OCI-LY1 (cell line): ENCODE data around the gene BAD.

Source experiments
- CTCF ChIP-seq: fragments of 200-600 bp; sonication (generic), shearing (Covaris generic); IDR thresholded peaks from 2 replicates; pipeline ENCODE4 v1.5.1; 2017; ENCODE audit warnings: mild to moderate bottlenecking, antibody characterized with exemption, low read length, moderate library complexity, mixed read lengths
- EZH2 ChIP-seq: fragments of 200-600 bp; sonication (generic), shearing (Covaris generic); IDR thresholded peaks from 2 replicates; pipeline ENCODE4 v1.8.0; 2017; ENCODE audit warnings: borderline replicate concordance, mixed run types, mild to moderate bottlenecking, antibody characterized with exemption, low read length, moderate library complexity, mixed read lengths

- TF ChIP-seq CTCF (no peak), EZH2 (no peak)
Observed at GRCh38 chr11:64284962-64285884, 758 bp upstream of the BAD start, which contains the start of gene GPR137.
